Endothelial cell of umbilical vein (primary cell): Measurements from ENCODE around the gene PPP2R2C. TPM values are rescaled to one million over a fixed set of nuclear protein-coding genes. Genes with fewer than 3 reads are reported as not detected.

Experiments
- BruUV-seq: library from RNA; stranded (reverse); fragments of 400-500 nt; replicated peaks from 2 replicates; lab custom pipeline; 2021; lab: Mats Ljungman, UMichigan
- CTCF ChIA-PET: fragments of 300-600, 350-600 bp; sonication (Branson Sonifier 250); formaldehyde crosslinking; loops from one replicate; lab custom pipeline; 2021; ENCODE audit warnings: antibody characterized with exemption, inconsistent platforms; lab: Charles Lee
- POLR2A ChIA-PET: fragments of 300-600, 350-600 bp; sonication (Branson Sonifier 250); formaldehyde crosslinking; loops from one replicate; lab custom pipeline; 2021; ENCODE audit warnings: antibody characterized with exemption, inconsistent platforms; lab: Charles Lee
- DNase-seq: peaks from one replicate; pipeline ENCODE4 v3.0.0-alpha.2; 2011; ENCODE audit warnings: low read depth, low spot score
- FAIRE-seq: peaks from 2 replicates; lab custom pipeline; 2011; peaks lifted over from hg19 to GRCh38; lab: Jason Lieb, UNC
- H2AFZ ChIP-seq: 2 replicates; pipeline ENCODE4 v1.6.0; 2012; ENCODE audit warnings: low read depth, low read length, control low read depth, inconsistent platforms
- H3K27ac ChIP-seq: 2 replicates; pipeline ENCODE4 v1.5.1; 2011; ENCODE audit warnings: low read depth, mild to moderate bottlenecking, control low read depth, low read length, moderate library complexity; ENCODE audit not compliant: insufficient read depth
- H3K27me3 ChIP-seq, 2 experiments: 2 replicates each; pipeline versions ENCODE4 v1.6.0 to v1.6.1; 2011; ENCODE audit warnings: low read length in 2 of 2, mixed read lengths in 1 of 2; ENCODE audit not compliant: control insufficient read depth in 2 of 2, insufficient read depth in 2 of 2
- H3K36me3 ChIP-seq, 2 experiments: 2 replicates in 1 of 2; 3 replicates in 1 of 2; pipeline ENCODE4 v1.5.1; 2011; ENCODE audit warnings: low read length in 2 of 2, mild to moderate bottlenecking in 1 of 2, moderate library complexity in 1 of 2; ENCODE audit not compliant: control insufficient read depth in 2 of 2, insufficient read depth in 2 of 2; ENCODE audit errors: extremely low read depth in 1 of 2
- H3K4me1 ChIP-seq: 3 replicates; pipeline ENCODE4 v1.5.1; 2011; ENCODE audit warnings: mild to moderate bottlenecking, low read length; ENCODE audit not compliant: control insufficient read depth, insufficient read depth; ENCODE audit errors: extremely low read depth
- H3K4me2 ChIP-seq: 2 replicates; pipeline ENCODE4 v1.6.1; 2011; ENCODE audit warnings: low read length, control low read depth, mixed read lengths; ENCODE audit not compliant: insufficient read depth
- H3K4me3 ChIP-seq, 3 experiments: fragments of 200-600 bp in 1 of 3; sonication (generic), shearing (Covaris generic) in 1 of 3; replicated peaks in 1 of 3; 2 replicates each; pipeline ENCODE4 v1.5.1; 2011 to 2016; ENCODE audit warnings: control low read depth in 3 of 3, low read length in 3 of 3, mild to moderate bottlenecking in 2 of 3, inconsistent platforms in 1 of 3, low read depth in 1 of 3, moderate library complexity in 1 of 3; ENCODE audit not compliant: insufficient read depth in 1 of 3
- H3K79me2 ChIP-seq: 2 replicates; pipeline ENCODE4 v1.6.0; 2012; ENCODE audit warnings: low read length, inconsistent platforms; ENCODE audit not compliant: control insufficient read depth, insufficient read depth
- H3K9ac ChIP-seq: replicated peaks from 2 replicates; pipeline ENCODE3; 2011; ENCODE audit warnings: low read length, control low read depth; ENCODE audit not compliant: insufficient read depth; ENCODE audit errors: extremely low read depth
- H3K9me1 ChIP-seq: replicated peaks from 3 replicates; pipeline ENCODE4 v1.6.0; 2011; ENCODE audit warnings: mild to moderate bottlenecking, low read length; ENCODE audit not compliant: control insufficient read depth, insufficient read depth; ENCODE audit errors: extremely low read depth
- H3K9me3 ChIP-seq: replicated peaks from 2 replicates; pipeline ENCODE4 v1.5.1; 2012; ENCODE audit warnings: low read length, inconsistent platforms; ENCODE audit not compliant: control insufficient read depth, insufficient read depth
- H4K20me1 ChIP-seq: replicated peaks from 2 replicates; pipeline ENCODE3; 2011; ENCODE audit warnings: mild to moderate bottlenecking, low read length; ENCODE audit not compliant: control insufficient read depth, insufficient read depth; ENCODE audit errors: extremely low read depth
- CTCF ChIP-seq, 2 donors: IDR thresholded peaks; 1 replicate in 1 of 2; 2 replicates in 1 of 2; pipeline ENCODE4 v1.5.1; 2011; ENCODE audit warnings: low read length in 2 of 2, mild to moderate bottlenecking in 2 of 2, moderate library complexity in 2 of 2, control low read depth in 1 of 2, inconsistent platforms in 1 of 2, low read depth in 1 of 2; ENCODE audit not compliant: insufficient read depth in 1 of 2; ENCODE audit errors: extremely low read depth in 1 of 2
- EZH2 ChIP-seq: IDR thresholded peaks from 2 replicates; pipeline ENCODE4 v1.6.1; 2012; ENCODE audit warnings: borderline replicate concordance, low read depth, mild to moderate bottlenecking, moderate library complexity, low read length, inconsistent platforms; ENCODE audit not compliant: severe bottlenecking
- FOS ChIP-seq: IDR thresholded peaks from 2 replicates; pipeline ENCODE4 v1.6.1; 2011; ENCODE audit warnings: mild to moderate bottlenecking, low read length, moderate library complexity, borderline replicate concordance; ENCODE audit not compliant: insufficient read depth
- GATA2 ChIP-seq: IDR thresholded peaks from 2 replicates; pipeline ENCODE4 v1.7.0; 2011; ENCODE audit warnings: low read depth, mild to moderate bottlenecking, moderate library complexity, mixed read lengths, low read length; ENCODE audit not compliant: insufficient read length, insufficient read depth
- JUN ChIP-seq: IDR thresholded peaks from 2 replicates; pipeline ENCODE4 v1.6.1; 2011; ENCODE audit warnings: borderline replicate concordance, low read depth; ENCODE audit not compliant: insufficient read length, insufficient read depth
- MYC ChIP-seq: IDR thresholded peaks from one replicate; pipeline ENCODE4 v1.6.1; 2011; ENCODE audit warnings: mild to moderate bottlenecking, low read depth, low read length
- POLR2A ChIP-seq: IDR thresholded peaks from 2 replicates; pipeline ENCODE4 v1.6.1; 2012; ENCODE audit warnings: low read depth, mild to moderate bottlenecking, control low read depth, low read length
- POLR2AphosphoS5 ChIP-seq: IDR thresholded peaks from 2 replicates; pipeline ENCODE4 v1.6.1; 2012; ENCODE audit warnings: low read depth, mild to moderate bottlenecking, control low read depth, low read length, moderate library complexity; ENCODE audit not compliant: insufficient read depth
- dilution Hi-C: fragments of 300-500 bp; cut with MboI; formaldehyde crosslinking; loops from one replicate; pipeline ENCODE4 v1.15.0; 2019; ENCODE audit warnings: low sequenced_read_pairs; ENCODE audit not compliant: extremely low pct_ligation_motif_present
- intact Hi-C: fragments of 100-400 bp; cut with micrococcal nuclease; formaldehyde crosslinking; loops from one replicate; pipeline ENCODE4 v1.10.0; 2022
- polyA plus RNA-seq, 4 experiments: library from polyadenylated mRNA; depleted of rRNA in 3 of 4; stranded (reverse) in 3 of 4; unstranded in 1 of 4; fragments of >200 nt; gene quantifications; 2 replicates each; pipeline versions ENCODE4 v1.2.1 to v1.2.3, GENCODE V29; 2011 to 2012; ENCODE audit warnings: missing spikeins in 1 of 4
- total RNA-seq: library from RNA; stranded (reverse); gene quantifications from 2 replicates; pipeline ENCODE4 v1.2.3, GENCODE V29; 2021
- TF ChIP-seq, protein P1 (sequence below): IDR thresholded peaks from 2 replicates; pipeline ENCODE4 v1.6.1; 2011; ENCODE audit not compliant: insufficient read depth, insufficient read length

The PPP2R2C gene
- total and polyA plus RNA-seq, 2 donors (not counting 3 experiments of a cell fraction or from before 2014, with no cell fraction given): 0.03 to 0.09 TPM

GRCh38 chr4:6408263-6408662, 64.2 kb downstream of the PPP2R2C start:
- H3K4me2 ChIP-seq: no peak overlapping the region
- H3K79me2 ChIP-seq: no peaks in the 10 kb centered on the region
- intact Hi-C loops (no loop called here), dilution Hi-C loops (no loop called here)
- no peak overlapping the region for H3K9ac ChIP-seq
- H3K9me1 ChIP-seq: no peaks in the 10 kb centered on the region
- CTCF ChIA-PET: interaction anchor here (1.2 kb wide), 1 partner anchor 77 kb away, joined by 4 read pairs; no protein-coding TSS in a partner anchor
- H2AFZ ChIP-seq: no peak overlapping the region
- H3K9me3 ChIP-seq: no peaks in the 10 kb centered on the region
- H3K27me3 ChIP-seq: no peaks in the 10 kb centered on the region
- H3K4me1 ChIP-seq: no peaks in the 10 kb centered on the region
- no peaks in the 10 kb centered on the region for H3K36me3 ChIP-seq
- FAIRE-seq (no peak), DNase-seq (no peak)
- POLR2A ChIA-PET: no interaction called here
- no peaks in the 10 kb centered on the region for H4K20me1 ChIP-seq
- BruUV-seq: no TSS peak
- no peak overlapping the region for H3K27ac ChIP-seq
- H3K4me3 ChIP-seq: no peak overlapping the region
- no peak for TF ChIP-seq MYC
- TF ChIP-seq CTCF (IDR thresholded peaks at IDR 0.05; ENCODE audit: extremely low read depth in 1 of 2, insufficient read depth in 1 of 2, low read depth in 1 of 2, low read length in 2 of 2): no peak
- TF ChIP-seq EZH2: no peak
- TF ChIP-seq GATA2: no peak
- TF ChIP-seq FOS: no peak
- TF ChIP-seq POLR2AphosphoS5: no peak
- TF ChIP-seq JUN: no peak
- no peak for TF ChIP-seq POLR2A
- TF ChIP-seq, protein P1, sequence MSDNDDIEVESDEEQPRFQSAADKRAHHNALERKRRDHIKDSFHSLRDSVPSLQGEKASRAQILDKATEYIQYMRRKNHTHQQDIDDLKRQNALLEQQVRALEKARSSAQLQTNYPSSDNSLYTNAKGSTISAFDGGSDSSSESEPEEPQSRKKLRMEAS: no peak
